HG02763 (cell line): ENCODE data around the gene CDHR2.
"Not testable (repeated sequence)": the region's sequence is repeated elsewhere in the genome, so short reads cannot be mapped to it uniquely, and the experiment has no call there.

ENCODE experiments used
- ATAC-seq: cut with Tn5 transposase; IDR thresholded peaks from one replicate; pipeline ENCODE4 v1.9.1; 2021; ENCODE audit warnings: mild to moderate bottlenecking, moderate library complexity; ENCODE audit not compliant: unreplicated experiment

The CDHR2 gene

GRCh38 chr5:176595386-176595943 is 46.3 kb downstream of the CDHR2 start:
- ATAC-seq, result no peak

- no peak for ATAC-seq
Observed at GRCh38 chr5:176596069-176596644, 47.0 kb downstream of the CDHR2 start.

- ATAC-seq, result no peak
Observed at GRCh38 chr5:176596689-176597416, 47.7 kb downstream of the CDHR2 start.

- ATAC-seq, result no peak
Observed at GRCh38 chr5:176597417-176598389, 48.6 kb downstream of the CDHR2 start.

- ATAC-seq, result not testable (repeated sequence)
Observed at GRCh38 chr5:176599749-176600430, 50.7 kb downstream of the CDHR2 start.

- no peak for ATAC-seq
Observed at GRCh38 chr5:176601901-176602482, 52.9 kb downstream of the CDHR2 start.

GRCh38 chr5:176603091-176603490 is 53.9 kb downstream of the CDHR2 start:
- no peak for ATAC-seq

GRCh38 chr5:176606032-176606431 is 56.9 kb downstream of the CDHR2 start:
- ATAC-seq, result no peak

GRCh38 chr5:176606875-176607274 is 57.7 kb downstream of the CDHR2 start:
- ATAC-seq, result no peak

- ATAC-seq, result no peak
Observed at GRCh38 chr5:176608142-176608705, 59.1 kb downstream of the CDHR2 start.

- peak; percentile 11 for ATAC-seq
Observed at GRCh38 chr5:176608937-176609723, 60.0 kb downstream of the CDHR2 start.

- peak; percentile 71 for ATAC-seq
Observed at GRCh38 chr5:176609724-176610434, 60.7 kb downstream of the CDHR2 start, which contains the start of gene GPRIN1. Gene GPRIN1 (minus strand): TSS chr5:176610156. CDS start chr5:176599834, 10,322 bp downstream.

- ATAC-seq, result no peak
Observed at GRCh38 chr5:176610435-176610773, 61.3 kb downstream of the CDHR2 start.

GRCh38 chr5:176611435-176611834 is 62.3 kb downstream of the CDHR2 start:
- no peak for ATAC-seq

GRCh38 chr5:176612008-176612407 is 62.9 kb downstream of the CDHR2 start:
- no peak for ATAC-seq

GRCh38 chr5:176612855-176613254 is 63.7 kb downstream of the CDHR2 start:
- ATAC-seq, result no peak

GRCh38 chr5:176614805-176615478 is 65.8 kb downstream of the CDHR2 start:
- ATAC-seq, result no peak

- ATAC-seq, result no peak
Observed at GRCh38 chr5:176616511-176616910, 67.4 kb downstream of the CDHR2 start.
